HG02798 (cell line): ENCODE measurements around the gene LMF1.
"Not testable (repeated sequence)": the region's sequence is repeated elsewhere in the genome, so short reads cannot be mapped to it uniquely, and the experiment has no call there.

Source experiments
- ATAC-seq: cut with Tn5 transposase; IDR thresholded peaks from one replicate; pipeline ENCODE4 v1.9.1; 2021; ENCODE audit warnings: mild to moderate bottlenecking; ENCODE audit not compliant: unreplicated experiment, poor library complexity

Gene LMF1

DNA sequence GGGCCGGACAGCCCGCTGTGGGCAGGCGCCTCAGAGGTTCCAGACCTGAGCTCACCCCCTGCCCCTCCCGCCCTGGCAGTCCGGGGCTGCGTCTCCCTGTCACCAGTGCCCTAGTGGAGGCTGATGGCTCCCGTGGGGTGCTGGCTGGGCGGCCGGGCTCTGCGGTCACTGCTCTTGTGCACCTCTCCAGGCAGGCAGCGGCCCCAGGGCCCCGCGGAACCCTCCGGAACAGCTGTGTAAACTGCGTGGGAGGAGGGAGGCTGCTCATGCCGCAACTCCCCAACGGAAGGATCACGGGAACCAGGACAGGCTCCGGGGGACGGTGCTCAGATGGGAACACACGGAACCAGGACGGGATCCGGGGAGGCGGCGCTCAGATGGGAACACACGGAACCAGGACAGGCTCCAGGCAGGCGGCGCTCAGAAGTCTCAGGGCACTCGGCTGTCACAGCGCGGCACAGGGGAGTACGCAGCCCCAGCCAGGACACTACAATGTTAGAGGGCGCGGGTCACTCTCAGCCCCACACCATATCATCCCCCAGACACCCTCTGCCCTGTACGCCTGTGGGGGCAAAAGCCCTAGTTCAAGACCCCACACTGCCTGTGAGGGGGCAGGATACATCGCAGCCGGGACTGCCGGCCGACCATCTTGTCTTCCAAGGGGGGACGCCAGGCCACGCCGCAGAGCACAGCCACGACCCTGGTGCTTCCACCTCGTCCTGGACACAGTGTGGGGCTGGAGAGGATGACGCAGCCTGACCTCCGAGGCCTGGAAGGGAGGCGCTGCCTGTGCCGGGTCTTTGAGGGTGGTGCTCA, 96.2 kb downstream of the LMF1 start:
- no peak for ATAC-seq

DNA sequence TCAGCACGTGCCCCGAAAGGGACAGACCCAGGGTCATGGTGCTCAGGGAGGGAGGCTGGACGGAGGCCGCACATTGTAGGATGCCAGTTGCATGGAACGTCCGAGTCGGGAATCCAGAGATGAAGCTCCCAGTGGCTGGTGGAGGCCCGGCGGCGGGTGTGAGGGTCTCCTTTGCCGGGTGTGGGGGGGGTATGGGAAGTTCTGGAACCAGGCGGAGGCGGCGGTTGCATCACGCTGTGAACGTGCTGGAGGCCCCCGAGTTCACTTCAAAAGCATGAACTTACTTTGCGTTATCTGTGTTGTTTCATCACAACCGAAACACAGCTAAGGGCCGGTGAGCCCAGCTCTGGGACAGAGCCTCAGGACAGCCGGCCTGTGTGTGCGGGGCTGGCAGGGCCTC, 96.9 kb downstream of the LMF1 start:
- no peak for ATAC-seq

DNA sequence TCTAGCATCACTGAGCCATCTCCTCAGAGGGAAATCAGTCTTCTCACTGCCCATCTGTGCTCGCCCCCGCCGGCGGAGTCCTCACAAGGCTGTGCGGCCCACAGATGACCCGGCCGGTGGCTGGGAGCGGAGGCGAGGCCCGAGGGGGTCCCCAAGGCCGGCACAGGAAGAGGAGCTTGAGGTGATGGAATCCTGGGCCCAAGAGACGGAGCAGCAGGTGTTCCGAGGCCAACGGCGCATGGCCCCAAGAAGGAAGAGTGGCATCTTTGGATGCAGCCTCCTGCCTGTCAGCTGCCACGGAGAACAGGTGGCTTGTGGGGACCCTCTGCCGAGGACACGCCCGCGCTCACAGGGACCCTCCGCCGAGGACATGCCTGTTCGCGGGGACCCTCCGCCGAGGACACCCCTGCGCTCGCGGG, 97.5 kb downstream of the LMF1 start:
- ATAC-seq, result no peak

DNA sequence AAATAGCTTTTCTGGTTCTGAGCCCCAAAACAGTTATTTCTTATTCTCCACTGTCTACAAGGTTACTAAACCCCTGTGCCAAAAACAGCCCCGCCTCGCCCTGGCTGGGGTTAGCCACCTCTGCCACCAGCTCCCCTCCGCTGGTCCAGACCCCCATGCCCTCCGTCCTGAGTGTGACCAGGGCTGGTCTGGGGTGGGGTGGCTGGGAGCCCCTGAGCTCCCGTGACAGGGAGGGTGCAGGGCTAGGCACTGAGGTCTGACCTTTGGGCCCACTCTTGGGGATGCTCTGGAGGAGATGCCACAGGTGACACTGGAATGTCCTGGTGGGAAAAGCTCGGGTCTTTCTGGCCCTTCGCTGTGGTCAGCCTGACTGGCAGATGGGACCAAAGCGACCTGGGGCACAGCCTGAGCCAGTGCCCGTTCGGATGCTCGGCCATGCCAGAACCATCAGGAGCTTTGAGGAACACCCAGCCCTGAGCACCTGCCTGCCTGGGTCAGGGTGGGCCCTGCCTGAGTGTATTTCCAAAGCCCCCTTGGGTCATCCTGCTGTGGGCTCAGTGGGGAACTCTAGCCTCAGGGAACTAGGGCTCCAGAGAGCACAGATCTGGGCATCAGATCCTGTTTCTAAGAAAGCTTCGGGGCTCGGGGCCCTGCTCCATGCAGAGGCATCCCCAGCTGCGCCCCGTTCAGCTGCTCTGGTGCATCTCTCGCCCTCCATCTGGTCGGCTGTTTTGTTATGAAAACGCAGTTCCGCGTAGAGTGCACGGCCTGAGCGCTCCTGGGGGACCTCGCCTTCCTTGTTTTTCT, 98.1 kb downstream of the LMF1 start:
- no peak for ATAC-seq

DNA sequence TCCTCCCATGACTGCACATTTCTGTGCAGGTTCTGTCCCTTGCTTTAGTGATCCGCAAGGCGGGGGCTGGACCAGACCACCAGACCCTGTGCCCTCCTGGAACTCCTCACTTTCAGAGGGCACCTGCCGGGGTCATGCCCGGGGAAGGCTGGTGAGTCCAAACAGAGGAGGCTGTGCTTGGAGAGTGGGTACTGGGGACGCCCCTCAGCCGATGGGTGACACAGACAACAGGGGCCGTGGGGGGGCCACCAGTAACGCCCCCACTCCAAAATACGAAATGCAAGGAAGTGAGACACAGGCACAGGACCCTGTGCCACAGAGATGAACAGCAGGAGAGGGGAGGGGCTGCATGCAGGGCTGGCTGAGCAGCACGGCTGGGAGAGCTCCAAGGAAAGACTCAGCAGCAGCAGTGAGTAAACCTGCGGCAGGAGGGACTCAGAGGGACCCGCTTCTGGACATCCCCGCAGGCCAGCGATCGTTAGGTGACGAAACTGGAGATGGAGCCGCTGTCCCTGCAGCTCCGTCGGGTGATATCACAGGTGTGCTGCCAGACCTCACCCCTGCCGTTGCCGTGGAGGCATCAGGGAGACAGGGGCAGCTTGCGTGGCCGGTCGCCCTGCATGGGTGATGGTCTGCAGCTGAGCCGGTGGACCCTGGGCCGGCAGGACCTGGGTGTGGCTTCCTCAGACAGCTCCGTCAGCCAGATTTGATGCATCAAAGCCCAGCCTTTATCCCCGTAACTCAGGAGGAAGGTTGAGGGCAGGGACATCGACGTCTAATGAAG, 99.0 kb downstream of the LMF1 start:
- no peak for ATAC-seq

DNA sequence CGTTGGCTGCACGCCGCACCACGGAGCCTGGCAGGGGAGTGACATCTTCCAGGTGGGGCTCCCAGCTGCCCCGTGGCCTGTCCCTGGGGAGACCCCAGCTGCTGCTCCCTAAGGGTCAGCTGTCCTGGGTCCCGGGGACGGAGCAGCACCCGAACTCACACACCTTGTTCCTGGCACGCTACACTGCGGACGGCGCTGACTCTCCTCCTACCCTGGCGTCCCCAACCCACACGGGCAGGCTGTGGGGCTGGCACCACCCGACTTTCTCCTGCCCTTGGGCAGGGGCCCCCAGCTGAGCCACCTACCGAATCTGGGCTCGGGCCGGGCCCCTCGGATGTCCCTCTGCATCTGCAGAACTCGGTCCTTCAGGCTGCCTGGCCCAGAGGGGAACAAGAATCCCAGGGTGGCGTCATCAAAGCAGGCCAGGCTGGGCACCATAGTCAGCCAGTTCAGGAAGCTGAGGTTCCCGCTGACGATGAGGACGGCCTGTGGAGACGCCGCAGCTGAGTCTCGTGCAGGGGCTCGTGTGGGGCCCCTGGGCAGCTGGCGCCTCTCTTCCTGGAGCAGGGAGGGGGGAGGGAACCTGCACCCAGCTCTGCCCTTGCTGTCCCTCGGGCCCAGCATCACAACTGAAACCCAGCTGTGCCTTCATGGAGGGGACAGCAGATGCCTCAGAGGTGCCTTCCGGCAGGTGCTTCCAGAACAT, 99.8 kb downstream of the LMF1 start:
- ATAC-seq, result no peak

DNA sequence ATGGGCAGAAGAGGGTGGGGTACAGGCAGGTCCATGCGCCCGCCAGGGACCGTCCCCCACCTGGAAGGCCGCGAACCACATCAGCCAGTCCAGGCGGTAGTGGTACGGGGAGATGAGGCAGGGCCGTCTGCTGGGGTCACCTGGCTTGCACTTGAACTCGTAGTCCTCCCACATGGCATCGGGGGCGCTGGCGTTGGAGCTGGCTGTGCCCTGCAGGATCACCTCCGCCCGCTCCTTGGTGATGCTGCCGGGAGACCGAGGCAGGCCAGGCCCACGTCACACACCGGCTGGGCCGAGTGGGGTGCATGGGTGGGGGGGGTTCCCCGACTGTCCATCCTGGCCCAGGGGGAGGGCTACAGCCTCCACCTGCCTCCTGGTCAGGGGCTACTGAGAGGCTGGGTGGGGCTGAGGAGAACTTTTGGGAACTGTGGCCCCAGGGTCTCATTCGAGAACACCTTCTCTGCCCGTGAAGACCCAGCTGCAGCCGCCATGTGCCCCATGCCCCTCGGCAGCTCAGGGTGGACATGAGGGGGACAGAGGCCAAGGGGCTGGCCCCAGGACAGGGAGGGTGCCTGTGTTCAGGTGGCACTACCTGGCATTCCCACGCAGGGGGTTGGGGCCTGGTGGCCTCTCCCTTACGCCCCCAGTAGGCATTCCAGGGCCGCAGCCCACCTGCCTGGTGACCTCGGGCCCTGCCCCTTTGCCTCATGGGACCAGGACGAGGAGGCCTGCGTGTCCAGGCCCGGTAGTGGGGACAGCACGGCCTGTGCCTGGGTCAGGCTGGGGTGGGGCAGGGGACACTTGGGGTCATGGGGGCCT, 100.8 kb downstream of the LMF1 start:
- no peak for ATAC-seq

DNA sequence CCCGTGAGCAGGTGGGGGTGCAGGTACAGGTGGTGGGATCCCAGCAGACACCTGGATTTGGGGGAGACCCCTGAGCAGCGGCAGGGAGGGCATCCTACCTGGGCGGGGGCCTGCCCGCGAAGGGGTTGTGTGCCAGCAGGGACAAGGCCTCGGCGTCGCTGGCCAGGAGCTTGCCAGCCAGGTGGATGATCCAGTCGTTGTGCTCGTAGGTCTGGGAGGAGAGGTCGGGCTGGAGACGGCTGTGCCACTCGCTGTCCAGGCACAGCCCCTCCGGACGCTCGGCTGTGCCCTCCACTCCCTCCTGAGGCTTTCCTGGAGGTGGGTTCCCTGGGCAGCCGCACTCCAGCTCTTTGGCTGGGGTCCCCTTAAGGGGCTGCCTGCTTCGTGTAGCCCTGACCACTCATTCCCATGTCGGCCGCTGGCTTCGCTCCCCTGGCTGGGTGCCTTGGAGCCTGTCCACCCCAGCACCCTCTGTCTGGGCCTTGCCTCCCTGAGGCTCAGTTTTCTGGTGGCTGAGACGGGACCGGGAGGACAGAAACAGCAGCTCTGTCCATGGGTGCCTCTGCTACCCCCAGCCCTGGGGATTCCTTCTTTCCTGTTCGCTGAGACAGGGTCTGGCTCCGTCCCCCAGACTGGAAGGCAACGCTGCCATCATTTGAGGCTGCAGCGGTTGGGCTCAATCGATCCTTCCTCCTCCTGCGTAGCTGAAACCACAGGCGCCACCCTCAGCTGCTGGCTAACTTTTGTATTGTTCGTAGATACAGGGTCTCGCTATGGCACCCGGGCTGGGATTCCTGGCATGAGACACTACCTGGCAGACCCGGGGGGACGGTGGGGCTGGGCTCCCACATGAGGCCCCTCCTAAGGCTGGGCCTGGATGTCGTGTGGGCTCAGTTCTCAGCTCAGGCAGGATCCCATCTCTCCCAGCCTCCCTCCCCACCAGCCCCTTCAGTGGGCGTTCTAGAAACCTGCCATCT, 101.7 kb downstream of the LMF1 start:
- ATAC-seq, result no peak

DNA sequence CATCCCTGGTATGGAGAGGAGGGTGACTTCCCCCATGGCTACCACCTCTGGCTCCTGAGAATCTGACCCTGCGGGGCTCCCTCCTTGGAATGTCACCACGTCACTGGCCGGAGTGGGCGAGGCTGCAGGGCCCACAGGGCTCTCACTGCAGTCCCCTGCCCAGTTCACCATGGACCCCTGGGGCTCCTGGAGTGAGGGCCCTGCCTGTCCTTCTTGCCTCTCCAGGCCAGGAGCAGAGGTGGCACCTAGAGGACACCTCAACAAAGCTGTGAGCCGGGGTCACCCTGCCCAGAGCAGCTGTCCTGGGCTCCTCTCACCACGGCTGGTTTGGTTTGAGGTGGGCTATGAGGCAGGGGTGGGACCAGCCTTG, 102.4 kb downstream of the LMF1 start:
- no peak for ATAC-seq

DNA sequence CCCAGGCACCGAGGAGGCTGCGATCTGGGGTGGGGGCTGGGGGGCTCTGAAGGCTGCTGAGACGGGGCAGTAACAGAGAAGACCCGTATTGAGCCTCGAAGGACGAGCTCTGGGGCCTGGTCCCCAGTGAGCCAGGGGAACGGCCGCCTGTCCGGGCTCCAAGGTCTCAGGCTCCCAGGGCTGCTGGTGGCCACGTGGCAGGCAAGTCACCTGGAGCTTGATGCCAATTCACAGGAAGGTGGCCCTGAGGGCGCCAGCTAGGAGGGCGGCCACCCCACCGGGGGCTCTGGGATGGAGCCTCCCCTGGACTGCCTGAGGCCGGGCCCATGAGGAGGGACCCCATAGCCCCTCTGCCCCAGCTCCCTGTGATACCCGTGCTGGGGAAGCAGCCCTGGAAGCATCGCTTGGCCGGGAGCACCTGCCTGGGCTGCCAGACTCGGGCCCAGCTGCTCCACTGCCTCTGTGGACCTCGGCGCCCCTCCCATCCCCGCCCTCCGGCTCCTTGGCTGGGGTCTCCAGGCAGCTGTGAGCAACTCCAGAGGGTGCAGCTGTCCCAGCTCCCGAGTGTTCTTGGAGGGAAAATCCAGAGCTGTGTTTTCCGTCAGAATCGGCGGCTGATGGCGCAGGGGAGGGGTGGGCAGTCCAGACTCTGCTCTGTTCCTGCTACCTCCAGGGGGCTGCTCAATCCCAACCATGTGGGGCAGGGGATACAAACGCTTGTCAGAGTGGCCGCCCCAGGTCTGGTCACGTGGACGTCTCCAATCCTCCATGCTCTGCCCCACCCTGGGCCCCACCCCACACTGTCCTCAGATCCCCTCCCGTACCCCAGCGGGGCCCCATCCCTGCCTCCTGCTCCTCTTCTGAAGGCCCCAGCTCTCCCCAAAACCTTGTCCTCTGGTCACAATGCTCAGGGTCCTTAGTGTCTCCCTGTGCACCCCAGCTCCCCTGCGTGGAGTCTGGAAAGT, 103.1 kb downstream of the LMF1 start:
- ATAC-seq, result no peak

DNA sequence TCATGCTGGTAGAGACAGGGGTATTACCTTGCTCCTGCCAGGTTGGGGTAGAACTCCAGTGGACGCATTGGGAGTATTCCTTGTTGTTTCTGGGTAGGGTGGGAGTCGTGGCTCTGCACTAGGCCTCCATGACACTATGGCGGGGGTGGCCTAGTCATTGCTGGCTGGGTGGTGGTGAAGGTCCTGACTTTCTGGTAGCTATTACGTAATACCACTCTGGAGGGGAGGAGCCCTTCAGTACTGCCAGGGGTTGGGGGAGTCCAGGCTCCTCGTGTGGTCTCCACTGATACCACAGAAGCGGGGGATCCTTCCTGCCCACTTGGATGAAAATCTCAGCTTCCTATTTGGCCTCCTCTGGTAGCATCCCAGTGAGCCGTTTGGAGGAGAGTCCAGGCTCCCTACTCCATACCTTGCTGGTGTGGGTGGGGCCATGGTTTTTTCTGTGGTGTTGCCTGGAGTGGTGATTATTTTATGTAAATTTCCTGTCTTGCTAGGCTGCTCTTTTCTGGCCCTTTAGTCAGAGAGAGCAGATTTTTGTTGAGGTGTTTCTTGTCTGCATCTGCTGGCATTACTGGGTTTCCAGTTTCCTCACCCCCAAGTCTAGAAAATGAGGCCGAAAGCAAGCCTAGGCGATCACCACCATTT, 104.4 kb downstream of the LMF1 start:
- ATAC-seq, result no peak

DNA sequence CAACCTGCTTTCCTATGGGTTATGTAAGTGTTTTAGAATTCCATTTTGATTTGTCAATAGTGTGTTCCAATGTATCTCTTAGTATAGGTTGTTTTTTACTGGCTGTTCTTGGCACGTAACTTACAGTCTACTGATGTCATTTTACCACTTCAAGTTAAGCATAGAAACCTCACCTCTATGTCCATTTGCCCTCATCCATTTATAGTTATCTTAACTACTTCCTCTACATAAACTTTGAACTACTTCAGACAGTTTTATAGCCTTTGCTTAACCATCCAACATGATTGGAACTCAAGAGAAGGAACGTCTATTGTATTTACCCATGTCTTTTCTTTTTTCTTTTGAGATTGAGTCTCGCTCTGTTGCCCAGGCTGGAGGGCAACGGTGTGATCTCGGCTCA, 105.8 kb downstream of the LMF1 start:
- ATAC-seq, result no peak

DNA sequence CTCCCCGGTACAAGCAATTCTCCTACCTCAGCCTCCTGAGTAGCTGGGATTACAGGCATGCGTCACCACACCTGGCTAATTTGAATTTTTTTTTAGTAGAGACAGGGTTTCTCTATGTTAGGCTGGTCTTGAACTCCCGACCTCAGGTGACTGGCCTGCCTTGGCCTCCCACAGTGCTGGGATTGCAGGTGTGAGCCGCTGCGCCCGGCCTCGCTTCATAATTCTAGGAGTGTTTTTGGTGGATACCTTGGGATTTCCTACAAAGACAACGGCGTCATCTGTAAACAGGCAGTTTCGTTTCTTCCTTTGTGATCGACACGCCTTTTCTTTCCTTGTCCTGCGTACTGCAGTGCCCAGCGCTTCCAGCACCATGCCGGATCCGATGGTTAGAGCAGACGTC, 109.3 kb downstream of the LMF1 start:
- no peak for ATAC-seq

DNA sequence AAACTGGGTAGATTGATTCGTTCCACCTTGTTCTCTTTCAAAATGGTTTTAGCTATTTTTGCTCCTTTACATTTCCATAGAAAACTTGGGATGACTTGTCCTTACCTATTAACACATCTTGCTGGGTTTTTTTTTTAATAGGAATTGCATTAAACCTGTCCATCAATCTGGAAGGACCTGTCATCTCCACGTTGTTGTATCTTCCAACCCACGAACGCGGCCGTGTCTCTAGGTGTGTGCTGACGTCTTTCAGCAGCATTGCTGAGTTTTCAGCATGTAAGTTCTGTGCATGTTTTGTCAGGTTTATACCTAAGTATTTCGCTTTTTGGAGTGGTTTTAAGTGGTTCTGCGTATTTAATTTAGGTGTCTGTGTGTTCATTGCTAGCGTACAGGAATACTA, 109.9 kb downstream of the LMF1 start:
- no peak for ATAC-seq

DNA sequence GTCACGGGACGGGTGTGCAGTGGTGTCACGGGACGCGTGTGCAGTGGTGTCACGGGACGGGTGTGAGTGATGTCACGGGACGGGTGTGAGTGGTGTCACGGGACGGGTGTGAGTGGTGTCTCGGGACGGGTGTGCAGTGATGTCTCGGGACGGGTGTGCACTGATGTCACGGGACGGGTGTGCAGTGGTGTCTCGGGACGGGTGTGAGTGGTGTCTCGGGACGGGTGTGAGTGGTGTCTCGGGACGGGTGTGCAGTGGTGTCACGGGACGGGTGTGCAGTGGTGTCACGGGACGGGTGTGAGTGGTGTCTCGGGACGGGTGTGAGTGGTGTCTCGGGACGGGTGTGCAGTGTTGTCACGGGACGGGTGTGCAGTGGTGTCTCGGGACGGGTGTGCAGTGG, 111.8 kb downstream of the LMF1 start:
- ATAC-seq, result not testable (repeated sequence)

DNA sequence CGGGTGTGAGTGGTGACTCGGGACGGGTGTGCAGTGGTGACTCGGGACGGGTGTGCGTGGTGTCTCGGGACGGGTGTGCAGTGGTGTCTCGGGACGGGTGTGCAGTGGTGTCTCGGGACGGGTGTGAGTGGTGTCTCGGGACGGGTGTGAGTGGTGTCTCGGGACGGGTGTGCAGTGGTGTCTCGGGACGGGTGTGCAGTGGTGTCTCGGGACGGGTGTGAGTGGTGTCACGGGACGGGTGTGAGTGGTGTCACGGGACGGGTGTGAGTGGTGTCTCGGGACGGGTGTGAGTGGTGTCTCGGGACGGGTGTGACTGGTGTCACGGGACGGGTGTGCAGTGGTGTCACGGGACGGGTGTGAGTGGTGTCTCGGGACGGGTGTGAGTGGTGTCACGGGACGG, 112.3 kb downstream of the LMF1 start:
- not testable (repeated sequence) for ATAC-seq

DNA sequence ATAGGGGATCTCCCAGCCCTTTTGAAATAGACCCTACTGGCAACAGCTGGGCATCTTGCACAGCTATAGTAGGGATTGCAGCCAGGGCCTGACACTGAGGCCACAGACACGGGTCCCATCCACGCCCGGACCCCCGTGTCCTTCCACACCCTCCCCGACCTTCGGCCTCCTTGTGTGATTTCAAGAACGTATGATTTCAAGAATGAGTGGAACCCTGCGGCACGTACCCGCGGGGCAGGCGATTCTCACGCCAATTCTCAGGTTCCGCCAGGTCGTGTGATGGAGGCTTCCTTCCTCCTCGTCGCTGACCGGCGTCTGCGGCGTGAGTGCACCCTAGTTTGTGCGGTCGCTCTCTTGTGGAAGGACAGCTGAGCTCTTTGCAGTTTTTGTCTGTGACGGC, 114.0 kb downstream of the LMF1 start:
- ATAC-seq, result no peak
